ENCODE results near the gene CS.
"Not testable (repeated sequence)": the region's sequence is repeated elsewhere in the genome, so short reads cannot be mapped to it uniquely, and the experiment has no call there.

The CS gene

DNA sequence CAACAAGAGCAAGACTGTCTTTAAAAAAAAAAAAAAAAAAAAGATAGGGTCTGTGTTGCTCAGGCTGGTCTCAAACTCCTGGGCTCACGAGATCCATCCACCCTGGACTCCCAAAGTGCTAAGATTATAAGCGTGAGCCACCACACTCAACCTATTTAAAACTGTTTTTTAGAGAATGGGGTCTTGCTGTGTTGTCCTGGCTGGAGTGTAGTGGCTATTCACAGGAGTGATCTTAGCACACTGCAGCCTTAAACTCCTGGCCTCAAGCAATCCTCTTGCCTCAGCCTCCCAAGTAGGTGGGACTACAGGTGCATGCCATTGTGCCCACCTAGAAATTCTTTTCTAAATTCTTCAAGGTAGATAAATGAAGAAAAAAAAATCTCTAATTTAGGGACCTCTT is 25.8 kb downstream of the CS start:
- DNase-seq, result no peak

DNA sequence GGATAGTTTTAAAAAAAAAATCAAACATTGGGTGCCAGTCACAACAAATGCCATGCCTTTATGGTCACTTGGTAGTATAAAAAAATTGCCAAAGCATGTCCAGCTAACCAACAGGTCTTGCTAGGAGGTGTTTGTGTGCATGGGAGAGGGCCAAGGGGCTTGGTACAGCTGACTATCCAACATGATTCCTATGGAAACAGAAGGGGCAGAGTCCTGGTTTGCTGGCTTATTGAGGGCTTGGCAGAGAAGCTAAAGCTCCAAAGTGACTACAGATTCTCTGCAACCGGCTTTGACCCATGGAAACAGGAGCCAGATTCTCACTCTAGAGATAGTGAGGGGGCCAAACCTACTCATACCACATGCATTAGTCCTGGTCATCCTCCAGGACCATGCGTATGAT is 27.7 kb downstream of the CS start:
- DNase-seq, result not testable (repeated sequence)

DNA sequence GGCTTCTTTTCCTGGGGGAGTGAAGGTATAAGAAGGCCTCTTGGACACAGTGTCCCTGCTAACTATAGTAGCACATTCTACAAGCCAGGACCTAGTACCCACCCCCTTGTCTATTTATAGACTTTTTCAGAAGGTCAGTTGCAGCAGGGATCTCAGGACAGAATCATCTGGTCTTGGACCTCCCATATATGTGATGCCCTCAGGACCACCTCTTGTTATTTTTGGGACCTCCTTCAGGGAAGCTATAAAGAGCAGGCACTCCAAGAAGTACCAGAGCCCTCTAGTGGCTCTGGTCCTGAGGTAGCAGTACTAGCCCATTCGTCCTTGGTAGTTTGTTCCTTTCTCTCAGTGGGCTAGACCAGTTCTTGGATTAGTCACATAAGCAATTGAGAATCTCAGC is 29.1 kb downstream of the CS start:
- no peak for DNase-seq

DNA sequence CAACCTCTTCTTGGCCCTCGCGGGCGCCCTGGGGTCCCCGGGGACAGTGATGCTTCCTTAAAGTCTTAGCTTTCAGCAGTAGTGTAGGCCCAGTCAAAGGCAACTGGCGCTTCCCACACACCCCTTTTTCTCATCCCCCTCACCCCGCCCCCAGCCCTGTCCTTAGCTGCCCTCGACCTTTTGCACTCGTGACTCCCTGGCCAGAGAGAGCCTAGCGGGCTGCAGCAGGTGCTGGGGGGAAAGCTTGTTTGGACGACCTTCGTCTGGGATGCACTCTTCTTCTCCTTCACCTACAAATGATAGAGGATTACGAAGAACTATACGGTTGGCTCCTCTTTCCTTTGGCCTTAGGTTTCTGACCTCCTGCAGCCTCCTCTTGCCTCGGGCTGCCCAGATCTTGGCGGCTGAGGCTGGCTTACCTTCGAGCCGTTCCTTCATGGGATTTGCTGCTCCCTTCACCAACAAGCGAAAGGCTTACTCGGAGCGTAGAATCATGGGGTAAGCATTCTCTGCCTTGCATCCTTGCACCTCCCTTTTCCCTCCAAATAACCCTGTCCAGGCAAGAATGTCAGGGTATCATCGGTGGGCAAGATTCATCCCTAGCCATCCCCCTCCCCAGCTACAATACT is 32.6 kb downstream of the CS start:
- no peak for DNase-seq

DNA sequence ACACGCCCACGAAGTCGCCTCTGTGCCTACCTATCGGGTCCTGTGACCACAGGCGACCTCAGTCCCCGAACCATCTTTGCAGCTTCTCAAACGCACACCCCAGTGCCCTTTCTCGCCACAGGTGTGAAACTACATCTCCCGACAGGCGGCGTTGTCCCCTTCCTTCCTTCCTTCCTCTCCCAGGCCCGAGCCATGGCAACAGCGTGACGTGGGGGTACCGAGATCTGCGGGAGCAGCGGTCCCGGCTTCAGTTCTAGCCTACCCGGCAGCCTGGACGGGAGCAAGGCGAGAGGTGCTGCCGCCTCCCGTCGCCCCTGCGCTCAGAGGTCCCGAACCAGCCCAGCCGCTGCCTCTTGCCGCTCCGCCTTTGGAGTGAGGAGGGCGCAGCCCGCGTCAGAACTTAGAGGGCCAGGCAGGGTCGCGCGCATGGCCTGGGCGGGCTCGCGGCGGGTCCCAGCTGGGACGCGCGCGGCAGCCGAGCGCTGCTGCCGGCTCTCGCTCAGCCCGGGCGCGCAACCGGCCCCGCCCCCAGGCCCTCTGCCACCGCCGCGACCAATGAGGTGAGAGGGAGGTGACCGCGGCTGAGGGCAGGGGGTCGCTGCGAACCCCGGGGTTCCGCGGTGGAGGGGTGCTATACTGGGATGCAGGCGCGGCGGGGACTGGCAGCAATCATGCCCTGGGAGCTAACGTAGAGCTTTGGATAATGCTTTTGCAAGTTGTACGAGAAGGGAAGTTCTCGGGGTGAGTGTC is 33.3 kb downstream of the CS start, which contains the start of gene COQ10A:
Gene COQ10A (plus strand): TSS at position 250 of the 750 bp plus-strand sequence. CDS start 177 bp downstream, at position 427.
- peak; percentile 92 for DNase-seq

DNA sequence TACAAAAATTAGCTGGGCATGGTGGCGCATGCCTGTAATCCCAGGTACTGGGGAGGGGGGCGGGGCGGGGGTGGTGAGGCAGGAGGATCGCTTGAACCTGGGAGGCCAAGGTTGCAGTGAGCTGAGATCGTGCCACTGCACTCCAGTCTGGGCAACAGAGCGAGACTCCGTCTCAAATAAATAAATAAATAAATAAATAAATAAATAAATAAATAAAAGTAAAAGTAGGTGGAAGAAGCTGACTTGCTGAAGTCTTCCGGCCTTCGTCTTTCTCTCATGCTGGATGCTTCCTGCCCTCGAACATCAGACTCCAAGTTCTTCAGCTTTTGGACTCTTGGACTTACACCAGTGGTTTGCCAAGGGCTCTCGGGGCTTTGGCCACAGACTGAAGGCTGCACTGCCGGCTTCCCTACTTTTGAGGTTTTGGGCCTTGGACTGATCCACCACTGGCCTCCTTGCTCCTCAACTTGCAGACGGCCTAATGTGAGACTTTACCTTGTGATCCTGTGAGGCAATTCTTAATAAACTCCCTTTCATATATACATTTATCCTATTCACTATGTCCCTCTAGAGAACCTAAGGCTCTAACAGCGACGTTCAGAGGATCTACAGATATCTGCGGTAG is 34.0 kb downstream of the CS start:
- not testable (repeated sequence) for DNase-seq

DNA sequence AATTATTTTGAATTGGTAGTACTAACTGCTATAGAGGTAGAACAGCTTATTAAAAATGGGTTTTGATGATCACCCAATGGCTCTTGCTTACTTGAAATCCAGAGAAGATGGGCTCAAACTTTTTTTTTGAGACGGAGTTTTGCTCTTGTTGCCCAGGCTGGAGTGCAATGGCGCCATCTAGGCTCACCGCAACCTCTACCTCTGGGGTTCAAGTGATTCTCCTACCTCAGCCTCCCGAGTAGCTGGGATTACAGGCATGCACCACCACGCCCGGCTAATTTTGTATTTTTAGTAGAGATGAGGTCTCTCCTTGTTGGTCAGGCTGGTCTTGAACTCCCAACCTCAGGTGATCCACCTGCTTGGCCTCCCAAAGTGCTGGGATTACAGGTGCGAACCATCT is 37.2 kb downstream of the CS start:
- DNase-seq, result not testable (repeated sequence)

DNA sequence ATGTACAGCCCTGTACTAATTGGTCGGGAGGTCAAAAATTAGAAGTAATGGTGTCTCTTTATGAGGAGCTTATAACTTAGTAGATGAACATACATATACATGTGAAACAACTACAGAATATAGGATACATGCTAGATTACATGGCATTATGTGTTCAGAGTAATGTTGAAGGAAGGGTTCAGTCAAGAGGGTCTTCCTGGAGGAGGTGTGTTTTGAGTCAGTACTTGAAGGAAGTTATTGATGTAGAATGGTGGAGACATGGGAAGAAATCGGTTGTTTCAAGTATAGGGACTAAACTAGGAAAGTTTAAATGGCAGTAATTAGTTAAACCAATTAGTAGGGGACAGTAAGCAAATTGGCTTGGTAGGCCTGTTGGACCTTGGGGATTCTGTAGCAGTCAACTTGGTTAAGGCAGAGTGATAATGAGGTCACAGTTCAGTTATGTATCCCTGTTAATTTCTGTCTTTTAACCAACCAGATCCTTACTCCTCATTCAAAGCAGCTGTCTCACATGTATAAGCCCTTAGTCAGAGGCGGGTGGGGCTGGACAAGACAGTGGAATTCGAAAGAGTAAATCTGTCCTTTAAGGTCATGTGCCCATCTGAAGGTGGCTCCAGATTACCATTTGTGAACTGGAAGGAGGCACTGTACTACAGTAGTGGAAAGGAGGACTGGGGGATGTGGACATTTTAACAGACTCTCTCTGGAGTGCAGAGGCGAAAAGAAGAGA is 38.5 kb downstream of the CS start:
- no peak for DNase-seq

DNA sequence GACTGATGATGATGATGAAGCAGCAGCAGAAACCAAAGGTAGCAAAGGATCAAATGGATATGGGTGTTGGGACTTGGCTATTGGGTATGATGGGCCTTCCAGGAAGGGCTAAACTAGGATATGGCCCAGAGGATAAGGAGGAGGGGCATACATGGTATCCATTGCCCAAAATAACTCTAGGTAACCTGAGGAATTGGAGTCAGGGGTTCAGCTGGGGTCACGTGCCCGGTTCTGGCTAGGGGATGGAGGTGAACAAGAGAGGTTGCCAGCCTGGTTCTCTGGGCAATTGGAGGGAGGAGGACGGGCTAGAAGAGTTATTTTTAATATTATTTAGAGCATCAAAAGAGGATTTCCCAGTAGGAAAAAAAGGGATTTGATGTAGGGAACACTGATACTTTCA is 39.2 kb downstream of the CS start:
- DNase-seq, result no peak

DNA sequence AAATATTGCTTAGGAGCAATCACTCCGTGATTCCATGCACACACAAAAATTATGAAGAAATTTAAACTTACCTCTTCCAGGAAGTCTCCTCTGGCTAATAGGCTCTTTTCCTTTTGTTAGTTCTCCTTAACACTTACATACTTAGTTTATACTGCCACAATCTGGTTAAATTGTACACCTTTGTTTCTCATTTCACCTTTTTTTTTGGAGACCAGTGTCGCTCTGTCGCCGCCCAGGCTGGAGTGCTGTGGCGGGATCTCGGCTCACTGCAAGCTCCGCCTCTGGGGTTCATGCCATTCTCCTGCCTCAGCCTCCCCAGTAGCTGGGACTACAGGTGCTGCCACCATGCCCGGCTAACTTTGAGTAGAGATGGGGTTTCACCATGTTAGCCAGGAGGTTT is 39.8 kb downstream of the CS start:
- no peak for DNase-seq

DNA sequence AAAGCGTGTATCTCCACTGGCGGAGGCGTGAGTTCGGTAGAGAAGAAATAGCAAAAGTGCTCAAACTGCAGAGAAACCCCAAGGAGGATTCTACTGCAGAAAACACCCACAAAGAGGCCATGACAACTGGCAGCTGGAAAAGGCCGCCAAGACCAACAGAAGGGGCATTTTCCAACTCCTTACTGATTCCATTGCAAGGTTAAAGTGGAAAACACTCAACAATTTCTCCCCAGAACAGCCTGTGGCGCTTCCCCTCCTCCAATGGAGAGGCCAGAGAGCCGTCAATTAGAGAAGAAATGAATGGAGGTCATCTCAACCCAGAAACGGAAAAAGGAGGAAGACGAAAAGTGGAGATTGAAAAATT is 41.3 kb downstream of the CS start:
- no peak for DNase-seq

DNA sequence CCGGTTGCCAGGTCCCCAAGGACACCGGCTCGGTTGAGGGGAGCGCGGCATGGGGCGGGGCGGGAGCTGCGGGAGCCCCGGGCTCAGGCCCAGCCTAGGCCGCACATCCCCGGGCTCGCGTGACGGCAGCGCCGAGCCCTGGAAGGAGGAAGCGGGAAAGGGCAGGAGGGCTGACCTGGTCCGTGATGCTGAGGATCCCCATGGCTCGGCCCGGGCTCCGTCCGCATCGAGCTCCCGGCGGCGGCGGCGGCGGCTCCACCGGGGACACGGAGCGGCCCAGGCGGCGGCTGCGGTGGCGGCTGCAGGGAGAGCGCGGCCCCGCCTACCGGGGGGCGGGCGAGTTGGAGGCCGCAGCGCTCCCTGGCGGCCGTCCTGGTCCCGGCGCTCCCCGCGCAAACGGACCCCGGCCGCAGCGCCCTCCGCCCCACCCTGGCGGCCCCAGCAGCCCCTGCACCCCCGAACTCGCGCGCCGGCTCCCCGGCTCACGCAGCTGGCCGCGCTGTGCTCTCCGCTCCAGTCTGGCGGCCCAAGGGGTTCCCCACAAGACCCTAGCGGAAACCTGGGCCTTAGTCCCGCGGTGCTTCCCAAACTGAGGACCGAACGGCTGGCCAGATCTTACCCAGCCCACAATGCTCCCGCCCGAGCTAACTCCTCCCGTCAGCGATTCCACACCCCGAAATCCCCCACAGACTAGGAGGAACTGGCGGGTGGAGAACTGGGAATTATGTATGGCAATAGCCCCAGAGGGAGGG is 41.9 kb downstream of the CS start, which contains the start of gene ANKRD52:
Gene ANKRD52 (minus strand): TSS at position 317 of the 752 bp plus-strand sequence. CDS start 115 bp downstream, at position 202.
- peak; percentile 83 for DNase-seq

DNA sequence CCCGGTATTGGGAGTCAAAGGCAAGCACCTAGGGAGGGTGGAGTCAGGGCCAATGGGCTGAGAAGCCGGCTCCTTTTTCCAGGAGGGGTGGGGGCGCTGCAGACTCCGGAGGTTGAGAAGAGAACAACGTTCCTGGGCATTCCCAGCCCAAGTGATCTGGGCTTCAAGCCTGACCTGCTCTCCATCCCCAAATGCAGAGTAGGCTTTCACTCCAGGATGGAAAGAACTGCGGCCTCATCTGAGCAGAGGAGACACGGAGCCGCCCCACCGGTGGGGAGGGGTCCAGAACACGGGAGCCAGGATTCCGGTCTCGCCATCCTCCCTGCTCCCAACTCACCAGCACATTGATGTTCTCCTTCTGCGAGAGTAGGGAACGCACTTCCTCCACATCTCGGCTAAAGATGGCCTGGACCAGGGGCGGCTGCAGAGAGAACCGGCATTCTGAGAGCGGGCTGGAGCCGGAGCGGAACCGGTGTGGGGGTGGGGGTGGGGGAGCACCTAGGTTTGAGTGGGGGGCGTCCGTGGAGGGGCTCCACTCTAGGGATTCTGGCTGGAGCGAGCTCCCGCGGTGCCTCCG is 42.6 kb downstream of the CS start:
- DNase-seq, result no peak

DNA sequence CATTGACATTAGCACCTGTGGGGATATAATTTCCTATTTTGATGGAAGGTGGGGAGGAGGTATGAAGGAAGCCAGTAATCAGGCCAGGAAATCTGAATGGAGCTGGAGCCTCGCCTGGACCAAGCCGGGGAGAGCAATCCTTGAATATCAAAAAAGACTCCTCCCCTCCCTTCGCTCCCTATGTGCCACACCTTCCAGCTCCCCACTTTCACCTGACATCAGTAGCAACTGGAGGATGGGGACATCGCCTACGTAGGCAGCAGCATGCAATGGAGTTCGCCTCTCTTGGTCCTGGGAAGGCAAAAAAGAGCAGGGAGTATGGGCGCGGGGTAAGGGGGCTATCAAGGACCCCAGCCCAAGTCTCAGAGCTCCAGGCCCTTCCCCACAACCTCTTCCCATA is 43.1 kb downstream of the CS start:
- DNase-seq, result no peak

DNA sequence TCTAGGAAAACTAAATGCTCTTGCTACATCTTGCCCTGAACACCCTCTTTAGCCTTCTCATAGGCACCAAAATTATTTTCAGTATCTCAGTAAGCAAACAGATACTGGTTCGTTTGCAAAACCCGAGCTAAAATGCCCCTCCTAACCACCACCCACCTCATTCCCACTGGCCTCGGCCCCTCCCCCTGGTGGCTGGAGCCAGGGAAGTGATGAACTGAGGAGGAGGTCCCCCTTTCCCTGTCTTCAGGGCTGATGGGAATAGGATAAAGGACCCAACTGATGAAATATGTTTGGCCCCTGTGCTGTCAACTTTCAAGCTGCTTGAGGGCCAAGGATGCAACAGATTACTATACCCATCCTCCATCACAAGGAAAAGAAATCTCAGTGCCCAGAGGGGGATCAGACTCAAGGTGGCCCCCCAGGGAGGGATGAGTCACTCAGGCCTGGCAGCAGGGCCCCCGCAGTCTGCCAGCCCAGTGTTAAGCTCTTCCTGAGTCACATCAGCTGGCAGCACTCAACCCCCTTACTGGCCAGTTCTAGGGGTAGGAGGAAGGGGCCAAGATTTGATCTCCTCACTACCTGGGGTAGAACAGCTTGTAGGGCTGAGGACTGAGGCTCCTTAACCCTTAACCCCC is 43.7 kb downstream of the CS start:
- no peak for DNase-seq

DNA sequence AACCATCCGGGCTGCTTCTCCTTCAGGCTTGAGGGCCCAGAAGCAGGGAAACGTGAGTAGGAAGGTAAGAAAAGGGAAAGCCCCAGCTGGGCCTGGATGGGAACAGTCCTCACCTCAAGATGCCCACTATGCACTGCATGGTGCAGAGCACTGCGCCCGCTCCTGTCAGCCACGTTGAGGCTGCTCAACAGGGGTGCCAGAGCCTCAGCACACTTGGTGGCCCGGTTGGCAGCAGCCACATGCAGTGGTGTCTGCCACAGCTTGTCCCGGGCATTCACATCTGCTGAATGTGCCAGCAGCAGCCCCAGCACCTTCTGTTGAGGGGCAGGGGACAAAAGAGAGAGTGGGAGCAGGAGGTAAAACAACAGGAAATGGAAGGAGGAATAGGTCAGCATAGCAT is 44.5 kb downstream of the CS start:
- DNase-seq, result no peak

DNA sequence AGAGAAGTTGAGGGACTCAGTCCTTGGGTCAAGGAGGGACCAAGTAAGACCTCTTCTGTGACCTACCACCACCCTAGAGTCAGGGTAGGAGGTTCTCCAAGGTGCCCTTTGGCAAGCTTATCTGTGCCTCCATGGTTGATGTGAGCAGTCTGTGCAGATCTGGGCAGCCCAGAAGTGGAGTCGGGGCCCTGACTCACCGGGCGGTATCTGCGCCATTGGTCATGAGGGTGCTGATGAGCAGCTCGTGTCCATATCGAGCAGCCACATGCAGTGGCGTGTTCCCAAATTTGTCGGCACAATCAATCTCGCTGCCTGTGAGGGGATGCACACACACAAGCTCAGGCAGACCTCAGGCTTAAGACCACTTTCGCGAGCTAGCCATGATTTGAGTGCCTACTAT is 47.0 kb downstream of the CS start:
- DNase-seq, result no peak

DNA sequence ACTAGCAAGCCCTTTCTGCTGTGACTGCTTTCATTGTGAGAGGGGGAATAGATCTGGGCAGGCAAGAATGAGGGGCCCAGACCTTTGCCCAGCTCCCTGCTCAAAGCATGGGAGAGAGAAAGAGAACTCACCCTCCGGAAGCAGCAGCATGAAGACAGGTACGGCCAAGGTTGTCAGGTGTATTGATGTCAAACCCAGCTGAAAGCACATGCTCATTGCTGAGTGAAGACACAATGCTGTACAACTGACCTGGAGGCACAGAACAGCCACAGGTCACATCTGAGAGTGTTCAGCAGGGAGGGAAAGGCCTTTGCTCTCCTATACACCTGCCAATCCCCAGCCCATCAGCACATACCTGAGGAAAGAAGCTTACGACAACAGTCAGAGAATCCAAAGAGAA is 47.5 kb downstream of the CS start:
- DNase-seq, result peak; percentile 5

DNA sequence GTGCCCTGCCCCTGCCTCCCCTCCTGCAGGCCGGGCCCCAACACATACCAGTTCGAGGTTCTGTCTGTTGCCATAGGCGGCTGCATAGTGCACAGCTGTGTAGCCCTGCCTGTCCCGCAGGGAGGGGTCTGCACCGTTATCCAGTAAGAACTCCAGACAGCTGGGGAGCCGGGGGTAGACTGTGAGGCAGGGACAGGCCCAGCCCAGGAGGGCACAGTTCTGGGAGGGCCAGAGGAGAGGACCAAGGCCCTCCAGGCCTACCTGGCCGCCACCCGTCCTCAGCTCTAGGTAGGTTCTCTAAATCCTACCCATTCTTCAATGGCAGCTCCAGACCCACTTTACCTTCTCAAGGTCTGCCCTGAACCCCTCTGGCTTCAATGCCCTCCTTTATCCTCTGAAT is 51.4 kb downstream of the CS start:
- peak; percentile 3 for DNase-seq

DNA sequence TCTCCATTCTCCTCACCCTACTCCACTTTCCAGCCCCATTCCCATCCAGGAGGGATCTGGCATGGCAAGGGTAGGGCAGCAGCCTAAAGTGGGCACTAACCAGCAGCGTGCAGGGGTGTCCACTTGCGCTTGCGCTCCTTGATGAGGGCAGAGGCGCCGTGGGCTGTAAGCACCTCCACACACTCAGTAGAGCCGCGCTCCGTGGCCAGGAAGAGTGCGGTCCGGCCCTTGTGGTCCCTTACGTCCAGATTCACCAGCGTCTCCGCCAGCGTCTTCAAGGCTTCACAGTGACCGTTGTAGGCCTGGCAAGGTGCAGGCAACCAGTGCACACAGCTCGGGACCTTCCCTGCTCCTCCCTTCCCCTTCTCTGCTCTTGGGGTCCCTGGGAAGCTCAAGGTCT is 52.2 kb downstream of the CS start:
- peak; percentile 2 for DNase-seq

DNA sequence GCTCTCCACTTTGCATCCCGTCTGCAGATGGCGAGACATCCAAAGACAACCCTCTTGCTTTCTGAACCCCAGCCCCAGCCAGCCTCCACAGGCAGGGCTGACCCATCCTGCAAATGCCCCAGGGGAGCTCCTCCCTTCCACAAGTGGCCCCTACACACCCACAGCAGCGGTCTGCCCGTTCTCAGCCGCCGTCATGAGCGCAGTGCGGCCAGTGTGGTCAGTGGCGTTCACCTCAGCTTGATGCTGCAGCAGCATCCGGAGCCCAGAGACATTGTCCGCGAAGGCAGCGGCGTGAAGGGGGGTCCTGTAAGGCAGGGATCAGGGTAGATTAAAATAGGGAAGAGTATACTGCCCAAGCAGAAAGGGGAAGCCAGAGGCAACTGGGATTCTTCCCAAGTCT is 55.6 kb downstream of the CS start:
- peak; percentile 19 for DNase-seq

DNA sequence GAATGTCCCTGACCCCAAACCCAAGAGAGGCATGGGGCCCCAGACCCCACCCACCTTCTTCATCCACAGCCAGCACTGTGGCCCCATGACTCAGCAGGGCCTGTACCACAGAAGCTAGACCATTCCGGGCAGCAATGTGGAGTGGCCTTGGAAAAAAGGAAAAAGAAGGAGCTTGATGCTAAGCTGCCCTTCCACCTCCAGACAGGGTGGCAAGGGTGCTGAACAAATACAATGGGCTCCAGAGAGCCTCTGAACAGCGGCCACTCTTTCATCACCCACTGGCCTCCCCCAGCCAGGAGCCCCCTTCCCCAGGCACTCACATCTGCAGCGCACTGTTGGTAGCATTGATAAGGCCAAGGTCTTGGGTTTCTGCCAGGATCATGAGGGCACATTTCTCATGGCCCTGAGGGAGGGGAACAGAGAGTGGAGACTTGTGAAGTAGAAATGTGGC is 56.4 kb downstream of the CS start:
- DNase-seq, result peak; percentile 0

Measured in left hindlimb (tissue), 1 donor.